Activated gamma-delta T cell (primary cell): ENCODE results near the gene BTBD6.
A peak's percentile ranks its signal among the peaks of the same experiment; 100 is the strongest.

ENCODE experiments used
- DNase-seq: peaks from one replicate; lab custom pipeline; 2025; lab: John Stamatoyannopoulos, UW
- total RNA-seq, 2 donors: gene quantifications; one replicate each; lab custom pipeline; 2026; lab: John Stamatoyannopoulos, UW

BTBD6 gene
- 72.2 to 75.1 reads per million in 2 donors for total RNA-seq

DNA sequence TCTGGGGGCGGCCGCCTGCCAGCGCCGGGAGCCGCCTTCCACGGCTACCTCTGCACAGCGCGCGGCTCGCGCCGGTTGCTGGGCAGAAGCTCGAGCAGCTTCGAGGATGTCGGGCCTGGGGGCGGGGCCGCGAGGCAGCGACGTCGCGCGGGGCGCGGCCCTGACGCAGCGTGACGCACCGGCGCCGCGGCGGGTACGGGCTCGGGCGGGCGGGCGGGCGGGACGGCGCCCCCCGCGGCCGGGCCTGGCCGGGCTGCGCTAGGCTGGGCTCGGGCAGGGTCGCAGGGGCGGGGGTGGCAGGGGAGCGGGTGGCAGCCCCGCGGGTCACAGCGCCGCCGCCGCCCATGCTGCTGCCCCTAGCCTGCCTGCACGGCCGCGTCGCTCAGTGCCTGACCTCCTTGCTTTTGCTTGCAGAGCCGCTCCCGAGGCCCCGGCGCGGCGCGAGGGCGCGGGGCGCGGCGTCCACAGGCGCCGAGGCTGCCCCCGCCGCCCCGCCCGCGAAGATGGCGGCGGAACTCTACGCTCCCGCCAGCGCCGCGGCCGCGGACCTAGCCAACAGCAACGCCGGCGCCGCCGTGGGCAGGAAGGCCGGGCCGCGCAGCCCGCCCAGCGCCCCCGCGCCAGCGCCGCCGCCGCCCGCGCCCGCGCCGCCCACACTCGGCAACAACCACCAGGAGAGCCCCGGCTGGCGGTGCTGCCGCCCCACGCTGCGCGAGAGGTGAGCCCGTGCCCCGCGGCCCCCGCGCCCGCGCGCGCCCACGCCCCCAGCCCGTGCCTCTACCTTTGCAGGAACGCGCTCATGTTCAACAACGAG is at the start of gene BTBD6:
BTBD6 (plus strand) TSS at position 166 of the 814 bp plus-strand sequence; CDS start at position 345, 179 bp downstream.
- peak; percentile 83 for DNase-seq

DNA sequence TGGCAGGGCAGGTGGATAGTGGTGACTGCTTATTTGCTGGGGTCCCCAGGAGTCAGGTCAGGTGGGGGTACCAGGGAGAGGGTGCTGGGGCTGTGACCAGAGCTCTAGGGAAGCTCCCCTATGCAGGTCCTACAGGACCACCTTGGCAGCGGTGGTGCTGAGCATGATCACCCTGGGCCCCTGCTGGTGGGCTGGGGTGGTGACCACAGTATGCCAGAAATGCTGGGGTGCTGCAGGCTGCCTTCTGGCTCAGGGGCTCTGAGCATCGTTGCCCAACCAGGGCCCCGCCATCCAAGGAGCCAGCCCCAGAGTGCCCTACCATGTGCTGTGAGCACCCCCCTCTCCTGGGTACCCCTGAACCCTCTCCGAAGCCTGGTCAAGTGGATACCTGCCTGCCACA is 49.7 kb upstream of the BTBD6 start:
- DNase-seq: no peak

DNA sequence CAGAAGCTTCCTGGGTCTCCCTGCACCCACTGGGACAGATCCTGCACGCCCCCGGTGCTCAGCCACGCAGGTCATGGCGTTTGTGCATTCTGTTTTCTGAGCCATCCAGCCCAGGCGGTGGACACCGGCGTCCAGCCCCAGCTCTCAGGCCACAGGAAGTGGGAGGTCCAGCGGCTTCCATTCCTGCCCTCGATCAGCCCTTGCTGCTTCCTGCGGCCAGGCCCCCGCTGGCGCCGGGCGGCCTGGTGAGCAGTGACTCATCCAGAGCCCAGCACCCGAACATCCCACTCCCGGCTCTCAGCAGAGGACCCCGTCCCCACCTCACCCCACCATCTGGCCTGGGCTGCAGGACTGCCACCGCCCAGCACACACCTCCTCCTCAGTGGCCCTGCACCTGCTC is 49.2 kb upstream of the BTBD6 start:
- no peak for DNase-seq

DNA sequence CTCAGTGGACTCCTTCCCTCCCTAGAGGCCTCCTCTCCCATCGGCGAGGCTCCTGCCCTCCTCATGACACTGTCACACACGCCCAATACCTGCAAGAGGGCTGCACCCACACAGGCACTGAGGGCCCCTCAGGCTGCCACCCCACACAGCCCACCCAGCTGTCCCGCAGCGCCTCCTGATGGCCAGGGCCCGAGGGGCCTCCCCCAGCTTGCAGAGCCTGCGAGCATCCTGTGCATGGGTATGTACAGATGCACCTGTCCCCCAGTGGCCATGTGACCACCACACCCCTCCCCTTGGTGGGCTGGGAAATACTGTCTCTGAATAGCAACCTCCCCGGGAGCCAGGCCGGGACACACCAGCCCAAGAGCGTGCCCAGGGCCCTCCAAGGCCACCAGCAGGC is 48.3 kb upstream of the BTBD6 start:
- no peak for DNase-seq

DNA sequence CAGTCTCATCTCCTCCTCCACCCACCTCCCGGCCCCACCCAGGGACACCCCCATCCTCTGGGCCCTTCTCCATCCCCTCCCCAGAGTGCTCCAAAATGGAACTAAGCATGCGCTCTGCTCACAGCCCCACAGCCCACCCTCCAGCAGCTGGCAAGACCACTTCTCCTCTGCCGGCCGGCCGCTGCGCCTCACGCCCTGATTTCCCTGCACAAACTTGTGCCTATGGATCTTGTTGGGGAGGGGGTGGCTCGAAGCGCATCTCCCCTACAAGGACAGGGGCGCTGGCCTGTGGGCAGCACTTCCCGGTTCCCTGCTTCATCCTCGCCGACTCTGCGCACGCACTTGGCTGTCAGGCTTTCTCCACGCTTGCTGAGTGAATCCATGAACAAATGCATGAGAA is 47.7 kb upstream of the BTBD6 start:
- no peak for DNase-seq

DNA sequence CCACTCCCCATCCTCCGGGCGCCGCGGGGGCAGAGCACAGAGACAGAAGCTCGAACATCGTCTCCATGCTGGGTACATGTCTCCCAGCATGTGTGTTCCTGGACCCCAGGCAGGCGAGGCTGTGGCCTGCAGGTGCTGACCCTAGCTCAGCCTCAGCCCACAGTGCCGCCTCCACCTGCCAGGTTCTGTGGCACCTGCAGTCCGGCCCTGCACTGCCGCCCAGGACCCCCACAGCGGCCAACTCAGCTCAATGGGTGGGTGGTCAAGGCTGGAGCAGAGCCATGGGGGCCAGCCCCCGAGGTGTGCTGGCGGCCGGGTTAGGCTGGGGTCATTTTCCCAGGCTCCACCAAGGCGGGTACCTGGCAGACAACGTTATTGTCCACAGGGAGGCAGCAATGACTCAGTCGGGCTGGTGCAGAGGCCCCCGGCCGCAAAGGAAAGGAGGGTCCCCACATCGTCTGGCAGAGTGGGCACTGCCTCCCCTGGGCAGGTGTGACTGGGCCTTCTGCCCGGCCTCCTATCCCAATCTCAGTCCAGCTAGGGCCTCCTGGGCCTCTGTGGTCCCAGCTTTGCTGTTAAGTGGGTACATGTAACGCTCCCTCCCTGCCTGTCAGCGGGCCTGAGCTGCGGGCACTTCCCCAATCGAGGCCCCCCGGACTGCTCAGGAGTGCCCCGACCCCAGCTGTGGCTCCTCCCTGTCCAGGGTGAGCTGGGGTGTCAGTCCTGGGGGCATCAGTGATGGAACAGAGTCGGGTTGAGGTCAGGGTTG is 47.0 kb upstream of the BTBD6 start:
- DNase-seq: no peak

DNA sequence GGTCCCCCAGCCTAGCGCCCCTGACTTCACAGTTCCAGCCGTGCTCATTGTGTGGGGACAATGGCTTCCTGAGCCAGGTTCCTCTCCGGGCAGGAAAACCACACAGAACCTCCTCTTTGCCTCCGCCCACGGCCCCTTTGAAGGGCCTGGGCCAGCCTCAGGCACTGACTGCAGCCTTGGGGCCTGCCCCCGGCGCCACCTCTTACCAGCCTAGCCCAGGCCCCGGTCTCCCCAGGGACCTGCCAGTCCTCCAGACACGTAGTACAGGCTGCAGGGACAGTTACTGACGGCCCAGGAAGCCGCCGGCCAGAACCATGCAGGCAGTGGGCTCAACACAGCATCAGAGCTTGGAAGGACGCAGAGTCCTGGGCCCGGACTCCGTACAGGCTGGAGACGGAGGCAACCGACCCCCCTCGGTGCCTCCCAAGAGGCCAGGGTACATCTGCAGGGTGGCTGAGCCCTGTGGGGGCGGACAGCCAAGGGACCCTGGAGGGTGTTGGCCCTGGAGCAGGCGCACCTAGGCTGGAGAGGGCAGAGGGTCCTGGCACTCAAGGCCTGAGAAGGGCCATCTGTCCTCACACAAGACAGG is 46.3 kb upstream of the BTBD6 start:
- DNase-seq: no peak

DNA sequence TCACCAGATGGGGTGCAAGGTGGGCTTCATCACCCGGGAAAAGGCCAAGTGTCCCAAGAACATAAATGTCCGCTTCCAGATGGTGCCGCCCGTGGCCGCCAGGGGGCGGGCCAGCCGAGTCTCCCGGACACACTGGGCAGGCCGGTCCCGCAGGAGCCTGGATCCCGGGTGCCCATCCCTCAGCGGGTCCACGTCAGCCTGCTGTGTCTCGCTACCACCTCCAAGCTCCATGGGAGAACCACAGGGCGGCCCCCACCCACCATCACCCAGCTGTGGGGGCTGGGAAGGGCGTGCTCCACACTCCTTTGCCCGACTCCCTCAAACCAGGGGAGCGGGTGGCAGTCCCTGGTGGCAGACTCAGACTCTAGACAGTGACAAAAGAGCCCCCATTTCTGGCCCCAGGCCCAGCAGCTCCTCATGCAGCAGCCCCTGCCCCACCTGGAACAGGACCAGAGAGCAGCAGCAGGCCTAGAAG is 45.2 kb upstream of the BTBD6 start:
- DNase-seq: peak; percentile 35

DNA sequence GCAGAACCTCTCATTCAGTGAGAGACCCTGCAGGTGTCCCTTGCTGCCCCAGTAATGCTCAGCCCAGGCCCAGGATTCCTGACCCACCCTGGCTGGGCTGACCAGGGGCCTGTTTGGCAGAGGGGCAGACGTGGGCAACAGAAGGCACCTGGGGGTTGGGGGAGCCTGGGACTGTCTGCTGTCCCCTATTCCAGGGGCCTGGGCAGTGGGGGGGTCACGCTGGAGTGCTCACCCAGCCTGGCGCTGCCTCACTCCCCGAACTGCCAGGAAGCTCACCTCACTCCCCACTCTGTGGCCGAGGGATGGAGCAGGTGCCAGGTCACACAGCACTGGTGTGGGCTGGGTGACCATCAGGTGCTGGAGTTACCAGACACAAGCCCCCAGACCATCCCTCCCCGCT is 44.6 kb upstream of the BTBD6 start:
- no peak for DNase-seq

DNA sequence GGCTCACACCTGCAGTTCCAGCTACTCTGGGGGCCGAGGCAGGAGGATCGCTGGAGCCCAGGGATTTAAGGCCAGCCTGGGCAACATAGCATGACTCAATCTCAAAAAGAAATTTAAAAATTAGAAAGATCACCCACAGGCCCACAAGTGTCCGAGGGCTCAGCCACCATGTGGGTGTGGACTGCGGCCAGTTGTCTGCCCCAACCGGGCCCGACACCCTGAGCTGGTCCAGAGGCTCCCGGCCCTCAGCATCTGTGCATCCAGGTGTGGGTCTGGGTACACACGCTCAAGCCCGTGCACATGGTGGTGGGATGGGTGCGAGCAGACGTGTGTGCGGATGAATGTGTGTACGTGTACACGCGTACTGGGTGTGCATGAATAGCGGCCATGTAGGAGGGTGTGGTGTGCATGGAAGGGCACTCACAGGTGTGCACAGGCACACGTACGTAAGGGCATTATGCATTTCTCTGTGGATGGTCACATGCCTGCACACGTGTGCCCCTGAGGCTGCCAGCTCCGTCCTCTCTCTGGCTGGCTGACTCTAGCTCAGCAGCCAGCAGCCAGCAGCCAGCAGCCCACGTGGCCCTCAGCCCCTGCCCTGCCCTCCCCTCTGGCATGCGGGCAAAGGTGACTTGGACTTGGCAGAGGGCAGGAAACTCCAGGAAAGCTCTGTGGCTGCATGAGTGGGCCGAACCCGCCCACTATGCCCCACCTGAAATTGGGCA is 44.0 kb upstream of the BTBD6 start:
- no peak for DNase-seq

DNA sequence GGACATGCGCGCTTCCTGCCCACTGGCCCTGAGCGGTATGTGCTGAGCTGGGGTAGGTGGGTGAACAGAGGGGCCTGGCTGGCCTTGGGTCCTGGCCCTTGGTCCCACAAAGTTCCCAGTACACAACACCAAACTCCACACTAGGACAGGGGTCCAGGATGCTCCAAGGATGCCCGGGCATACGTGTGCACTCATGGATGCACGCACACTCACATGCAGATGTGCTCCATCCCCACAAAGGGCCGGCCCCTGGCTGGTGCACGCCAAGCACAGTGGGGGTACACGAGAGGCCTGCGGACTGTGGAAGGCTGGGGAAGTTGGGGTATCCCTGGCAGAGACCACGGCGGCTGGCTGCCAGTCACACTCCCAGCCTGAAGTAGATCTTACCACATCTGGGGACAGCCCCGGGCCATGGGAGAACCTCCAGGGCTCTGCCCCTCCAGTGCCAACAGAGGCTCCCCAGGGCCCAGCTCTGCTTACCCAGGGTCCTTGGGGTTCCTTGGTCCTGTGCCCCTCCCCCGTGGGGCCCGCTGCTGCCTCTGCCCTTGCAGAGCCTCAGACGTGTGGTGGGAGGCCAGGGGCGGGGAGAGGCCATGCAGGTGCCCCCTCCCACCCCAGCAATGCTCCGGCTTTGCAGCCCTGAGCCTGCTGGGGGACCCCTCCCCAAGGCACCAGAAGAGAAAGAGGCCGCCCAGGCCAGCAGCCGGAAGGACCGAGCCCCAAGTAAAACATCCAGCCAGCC is 43.2 kb upstream of the BTBD6 start:
- DNase-seq: no peak

DNA sequence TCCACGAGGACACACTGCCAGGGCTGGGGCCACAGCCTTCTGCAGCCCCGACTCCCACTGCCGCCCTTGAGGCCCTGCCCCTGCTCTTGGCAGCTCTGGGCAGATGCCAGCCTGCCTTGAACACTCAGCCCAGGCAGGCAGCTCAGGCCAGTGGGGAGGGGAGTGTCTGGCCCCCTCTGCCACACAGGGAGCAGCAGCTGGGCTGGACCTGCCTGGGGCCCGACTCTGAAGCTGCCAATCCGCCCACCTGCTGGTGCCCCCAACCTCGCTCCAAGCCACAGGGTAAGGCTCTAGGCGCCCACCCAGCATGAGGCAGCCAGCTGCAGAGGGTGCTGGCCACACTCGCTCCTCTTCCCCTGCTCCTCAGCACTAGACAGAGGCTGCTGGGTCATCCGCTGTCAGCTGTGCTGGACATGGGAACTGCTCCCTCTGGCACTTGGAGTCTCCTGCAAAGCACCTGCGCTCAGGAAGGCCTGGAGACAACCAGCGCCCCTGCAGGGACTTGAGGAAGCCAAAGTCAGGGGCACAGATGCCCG is 42.6 kb upstream of the BTBD6 start:
- no peak for DNase-seq

DNA sequence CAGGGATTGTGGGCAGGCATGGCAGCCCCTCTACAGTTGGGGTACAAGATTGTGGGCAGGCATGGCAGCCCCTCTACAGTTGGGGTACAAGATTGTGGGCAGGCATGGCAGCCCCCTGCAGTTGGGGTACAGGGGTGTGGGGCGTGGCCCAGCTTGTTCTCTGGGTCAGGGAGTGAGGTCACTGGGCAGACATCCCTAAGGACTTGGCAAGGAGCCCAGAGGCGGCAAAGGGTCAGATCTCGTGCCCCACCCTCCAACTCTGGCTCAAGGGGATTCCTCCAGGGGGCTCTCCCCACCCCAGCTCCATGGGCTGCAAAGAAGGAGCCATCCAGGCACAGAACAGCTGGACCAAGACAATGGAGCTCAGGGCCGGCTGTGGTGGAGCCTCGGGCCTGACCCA is 41.5 kb upstream of the BTBD6 start:
- no peak for DNase-seq

DNA sequence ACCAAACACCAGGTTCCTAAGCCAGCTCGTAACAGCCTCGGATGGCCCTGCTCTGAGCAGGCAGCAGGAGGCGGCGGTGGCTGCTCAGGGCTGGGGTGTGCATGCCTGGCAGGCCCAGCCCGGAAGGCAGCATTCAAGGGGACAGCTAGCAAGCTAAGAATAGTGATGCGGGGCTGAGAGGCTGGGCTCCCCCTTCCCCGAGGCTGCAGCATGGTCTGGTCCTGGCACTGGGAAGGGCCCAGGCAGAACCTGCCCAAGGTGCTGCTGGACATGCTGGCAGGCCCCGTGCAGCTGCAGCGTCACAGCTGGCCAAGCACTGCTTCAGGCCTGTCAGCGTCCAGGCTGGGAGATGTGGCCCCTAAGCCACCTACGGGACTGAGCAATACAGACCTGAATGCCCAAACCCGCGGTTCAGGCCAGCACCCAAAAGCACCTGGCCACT is 40.9 kb upstream of the BTBD6 start:
- no peak for DNase-seq

DNA sequence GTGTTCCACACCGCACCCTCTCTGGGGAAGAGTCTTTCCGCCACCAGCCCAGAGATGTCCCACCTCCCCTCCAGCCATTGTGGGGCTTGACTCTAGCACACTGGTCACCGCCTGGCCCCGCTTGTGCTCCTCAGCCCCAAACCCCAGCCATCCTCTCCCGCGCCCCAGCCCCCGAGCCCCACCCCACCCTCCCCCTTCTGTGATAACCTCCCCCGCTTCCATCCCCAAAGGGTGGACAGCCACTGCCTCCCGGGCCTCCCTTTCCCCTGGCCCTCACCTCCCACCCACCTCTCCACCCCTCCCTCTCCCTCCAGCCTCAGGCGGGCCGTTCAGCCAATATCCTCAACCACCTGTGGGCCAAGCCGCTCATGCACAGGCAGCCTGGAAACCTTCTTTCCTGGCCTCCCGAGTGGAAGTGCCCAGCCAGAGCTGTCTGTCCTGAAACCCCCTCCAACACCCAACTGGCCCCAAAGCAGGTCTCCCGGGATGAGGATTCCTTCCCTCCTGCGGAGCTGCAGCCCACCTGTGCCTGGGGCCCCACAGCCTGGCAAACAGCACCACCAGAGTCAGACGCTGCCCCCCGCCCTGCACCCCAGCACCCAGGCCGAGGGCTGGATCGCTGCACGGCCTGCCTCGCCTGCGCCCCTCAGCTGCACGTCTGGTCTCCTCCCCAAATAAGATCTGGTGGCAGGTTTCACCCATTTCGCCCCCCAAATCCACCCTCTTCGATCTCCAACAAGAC is 40.2 kb upstream of the BTBD6 start:
- no peak for DNase-seq

DNA sequence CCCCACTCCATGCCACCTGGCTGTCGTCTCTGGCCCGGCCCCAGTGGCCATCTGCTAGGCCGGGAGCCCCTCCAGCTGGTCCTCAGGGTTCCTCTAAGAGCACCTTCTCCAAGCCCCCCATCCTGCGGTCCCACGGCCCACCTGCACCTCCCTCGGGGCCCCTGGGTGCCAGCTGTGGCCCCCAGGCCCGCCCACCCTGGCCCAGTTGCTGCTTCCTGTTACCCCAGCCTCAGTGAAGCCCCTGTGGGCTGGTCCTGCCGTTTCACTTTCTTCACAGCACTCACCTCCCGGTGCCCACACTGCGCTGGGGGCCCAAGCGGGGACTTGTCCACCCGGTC is 39.6 kb upstream of the BTBD6 start:
- DNase-seq: no peak

DNA sequence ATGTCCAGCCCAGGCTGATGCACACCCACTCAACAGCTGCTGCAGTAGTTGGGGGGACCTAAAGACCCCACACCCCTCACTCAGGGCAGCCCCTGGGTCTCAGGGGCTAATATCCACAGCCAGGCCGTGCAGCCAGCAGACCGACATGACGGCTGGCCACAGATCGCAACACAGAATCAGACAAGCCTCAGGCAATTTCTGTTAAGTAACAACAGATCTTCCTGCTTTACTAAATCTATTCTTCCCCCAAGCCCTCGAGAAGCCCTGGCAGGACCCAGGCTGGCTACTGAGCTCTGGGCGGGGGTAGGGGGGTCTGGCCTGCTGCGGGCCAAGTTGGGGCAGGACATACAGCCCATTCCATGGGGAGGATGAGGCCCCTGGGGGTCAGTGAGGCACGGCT is 39.2 kb upstream of the BTBD6 start:
- DNase-seq: no peak

DNA sequence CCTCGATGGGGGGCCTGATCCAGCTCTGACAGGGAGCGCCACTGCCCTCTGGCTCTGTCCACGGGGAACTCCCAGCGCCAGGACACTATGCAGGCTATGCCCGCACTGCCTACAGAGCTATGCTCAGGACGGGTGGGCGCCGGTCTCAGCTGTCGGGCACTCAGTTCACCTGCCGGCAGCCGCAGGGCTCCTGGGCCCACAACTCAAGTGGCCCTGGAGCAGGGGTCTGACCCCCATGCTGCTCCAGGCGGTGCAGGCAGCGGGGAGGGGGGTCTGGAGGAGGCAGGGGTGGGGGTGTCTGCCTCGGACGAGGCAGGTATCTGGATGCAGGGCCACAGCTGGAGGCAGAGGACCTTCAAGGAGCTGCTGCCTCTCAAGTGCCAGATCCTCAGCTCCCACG is 38.7 kb upstream of the BTBD6 start:
- no peak for DNase-seq

DNA sequence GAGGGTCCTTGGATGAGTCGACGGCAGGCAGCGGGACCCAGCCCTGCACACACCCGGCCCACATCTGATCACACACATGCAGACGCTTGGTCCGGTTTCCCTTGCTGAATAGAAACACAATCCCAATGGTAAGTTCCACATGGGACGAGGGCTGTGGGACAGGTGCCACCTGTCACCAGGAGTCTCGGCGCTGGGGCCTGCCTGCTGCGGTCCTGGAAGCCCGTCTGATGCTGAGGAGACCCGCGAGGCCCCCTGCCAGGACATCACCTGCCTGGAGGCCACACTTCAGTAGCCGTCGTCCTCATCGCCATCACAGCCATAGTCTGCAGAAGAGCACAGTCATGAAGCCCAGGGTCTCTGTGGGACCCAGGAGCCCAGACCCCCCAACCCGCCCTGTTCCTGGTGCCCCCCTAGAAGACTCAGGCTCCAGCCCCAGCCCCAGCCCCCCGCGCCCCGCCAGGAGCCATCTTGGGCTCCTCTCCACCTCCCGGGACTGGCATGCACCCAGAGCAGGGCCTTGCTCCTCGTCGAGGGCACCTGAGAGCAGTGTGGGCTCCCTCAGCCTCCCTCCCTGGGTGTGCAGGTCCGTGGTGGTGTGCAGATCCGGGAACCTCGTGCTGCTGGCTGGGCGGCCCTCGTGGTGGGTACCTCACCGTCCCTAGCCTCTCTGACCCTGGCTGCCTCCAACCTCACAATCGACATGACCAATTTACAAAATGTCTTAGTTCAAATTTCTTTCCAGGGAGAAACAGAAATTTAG is 37.9 kb upstream of the BTBD6 start:
- no peak for DNase-seq
